ENCODE measurements around the gene B4GALT6.

- no peak for TF ChIP-seq SUZ12 (IDR thresholded peaks at IDR 0.05; ENCODE audit: extremely low read depth, insufficient read depth, insufficient read length)
- TF ChIP-seq ZNF274 (IDR thresholded peaks at IDR 0.05; ENCODE audit: low read depth, low read length) = no peak
- TF ChIP-seq YY1 (IDR thresholded peaks at IDR 0.05; ENCODE audit: insufficient read depth, insufficient read length) = no peak
Measured at GRCh38 chr18:31656754-31657153, 27.6 kb downstream of the B4GALT6 start.
